CD4-positive, alpha-beta T cell (primary cell): ENCODE measurements around the gene C3orf52. TPM values are rescaled to one million over a fixed set of nuclear protein-coding genes. Genes with fewer than 3 reads are reported as not detected.

ENCODE experiments used
- ATAC-seq: fragments of 200-7000 bp; cut with Tn5 transposase; one replicate; pipeline ENCODE4 v1.10.0; 2022; ENCODE audit warnings: mild to moderate bottlenecking; ENCODE audit not compliant: poor library complexity
- CTCF ChIA-PET: fragments of 350-600 bp; sonication (Branson Sonifier 250); formaldehyde crosslinking; loops from one replicate; lab custom pipeline; 2021; ENCODE audit warnings: antibody characterized with exemption, inconsistent platforms; lab: Charles Lee
- POLR2A ChIA-PET: fragments of 350-600 bp; sonication (Branson Sonifier 250); formaldehyde crosslinking; loops from one replicate; lab custom pipeline; 2021; ENCODE audit warnings: antibody characterized with exemption, inconsistent platforms; lab: Charles Lee
- DNase-seq, 14 experiments: peaks; one replicate each; pipeline ENCODE4 v3.0.0-alpha.2; 2013 to 2020; ENCODE audit warnings: mixed read lengths in 2 of 14
- H3K27ac ChIP-seq, 2 donors: one replicate each; pipeline versions ENCODE4 v1.5.1 to v1.7.0; 2013; ENCODE audit warnings: low read length in 2 of 2, low read depth in 1 of 2, mild to moderate bottlenecking in 1 of 2
- H3K27me3 ChIP-seq, 2 experiments: 1 replicate in 1 of 2; 2 replicates in 1 of 2; pipeline versions ENCODE4 v1.6.1 to v1.7.0; 2013; ENCODE audit warnings: low read length in 2 of 2, control low read depth in 1 of 2, mild to moderate bottlenecking in 1 of 2, moderate library complexity in 1 of 2; ENCODE audit not compliant: insufficient read depth in 2 of 2, control insufficient read depth in 1 of 2
- H3K36me3 ChIP-seq: one replicate; pipeline ENCODE4 v1.6.1; 2013; ENCODE audit warnings: low read length, control low read depth; ENCODE audit not compliant: insufficient read depth
- H3K4me1 ChIP-seq: one replicate; pipeline ENCODE4 v1.6.1; 2013; ENCODE audit warnings: low read length, control low read depth; ENCODE audit not compliant: insufficient read depth
- H3K4me3 ChIP-seq: one replicate; pipeline ENCODE4 v1.5.1; 2013; ENCODE audit warnings: mild to moderate bottlenecking, low read length, moderate library complexity
- H3K9me3 ChIP-seq, 2 experiments: 1 replicate in 1 of 2; 2 replicates in 1 of 2; pipeline versions ENCODE4 v1.6.1 to v1.7.0; 2013; ENCODE audit warnings: low read length in 2 of 2, mild to moderate bottlenecking in 2 of 2, control low read depth in 1 of 2, moderate library complexity in 1 of 2; ENCODE audit not compliant: control insufficient read depth in 1 of 2, insufficient read depth in 1 of 2
- H3K27ac Mint-ChIP-seq: one replicate; pipeline ENCODE4 v1.8.0; 2020; ENCODE audit warnings: mixed read lengths
- H3K27me3 Mint-ChIP-seq: one replicate; pipeline ENCODE4 v1.8.0; 2021; ENCODE audit warnings: mixed read lengths
- H3K36me3 Mint-ChIP-seq: one replicate; pipeline ENCODE4 v1.8.0; 2021; ENCODE audit warnings: low read depth, mixed read lengths
- H3K4me1 Mint-ChIP-seq: one replicate; pipeline ENCODE4 v1.8.0; 2021; ENCODE audit warnings: low read depth, mixed read lengths
- H3K4me3 Mint-ChIP-seq: one replicate; pipeline ENCODE4 v1.8.0; 2020; ENCODE audit warnings: mild to moderate bottlenecking, mixed read lengths
- H3K9me3 Mint-ChIP-seq: one replicate; pipeline ENCODE4 v1.8.0; 2020; ENCODE audit warnings: mixed read lengths
- intact Hi-C, 2 experiments: fragments of 100-400 bp; cut with DNase I in 1 of 2; cut with micrococcal nuclease in 1 of 2; formaldehyde crosslinking; loops; one replicate each; pipeline versions ENCODE4 v1.15.1 to v1.9.0; 2023 to 2025; cut with DNase I, micrococcal nuclease
- total RNA-seq, 174 experiments: library from RNA in 2 of 174; stranded (reverse) in 2 of 174; gene quantifications; one replicate each; pipeline ENCODE4 v1.2.3 and lab custom pipeline; 2021 to 2026
- TF ChIP-seq, protein P1 (sequence below): fragments of 200-600 bp; IDR thresholded peaks from one replicate; pipeline ENCODE4 v1.8.0; 2022; ENCODE audit warnings: antibody characterized with exemption, mild to moderate bottlenecking

Gene C3orf52
- total RNA-seq, 2 experiments from 2014 or later = 1.6 to 2.7 TPM

DNA sequence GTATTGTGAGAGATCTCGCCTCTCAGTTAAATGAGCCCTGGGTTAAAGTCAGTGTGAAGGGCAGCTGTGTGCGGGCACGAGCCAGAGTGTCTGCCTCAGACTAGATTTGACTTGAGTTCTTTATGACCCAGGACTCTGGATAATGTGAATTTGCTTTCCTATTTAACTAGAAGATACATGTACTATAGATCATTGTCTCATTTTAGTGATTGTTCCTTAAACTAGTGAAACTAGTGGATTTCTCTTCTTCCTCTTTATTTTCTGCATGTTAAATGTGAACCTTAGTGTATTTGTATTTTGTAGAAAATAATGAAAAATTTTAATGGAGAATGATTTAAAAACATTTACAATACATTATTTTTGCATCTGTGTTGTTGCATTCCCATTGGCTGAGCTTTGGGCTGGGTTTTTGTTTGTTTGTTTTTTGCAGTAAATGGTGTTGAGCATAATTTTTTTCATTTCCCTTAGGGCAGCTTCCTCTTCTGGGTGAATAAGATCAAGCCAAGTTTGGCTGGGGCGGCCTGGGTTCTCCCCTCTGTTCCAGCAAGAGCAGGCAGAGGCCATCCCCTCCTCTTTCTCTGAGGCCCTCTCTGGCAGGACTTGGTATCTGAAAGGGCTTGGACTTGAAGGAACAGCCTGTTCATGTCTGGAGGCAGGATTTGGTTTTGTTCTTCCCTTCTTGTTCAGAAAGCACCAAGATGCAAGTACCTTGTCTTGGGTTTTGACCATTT, 31.8 kb downstream of the C3orf52 start:
- ChIA-PET CTCF (no interaction called here), POLR2A (interaction anchor here (0.6 to 1.0 kb wide), 2 partner anchors 25 to 50 kb away, joined by 4 read pairs; no protein-coding TSS in a partner anchor)
- peaks cover 64% of the 10 kb centered on the region for H3K4me1 Mint-ChIP-seq
- no peak overlapping the region for H3K27ac ChIP-seq
- no peaks in the 10 kb centered on the region for H3K9me3 Mint-ChIP-seq
- DNase-seq (peak in 2 of 14 experiments; percentile 46 to 47), ATAC-seq (no peak)
- TF ChIP-seq, protein P1, sequence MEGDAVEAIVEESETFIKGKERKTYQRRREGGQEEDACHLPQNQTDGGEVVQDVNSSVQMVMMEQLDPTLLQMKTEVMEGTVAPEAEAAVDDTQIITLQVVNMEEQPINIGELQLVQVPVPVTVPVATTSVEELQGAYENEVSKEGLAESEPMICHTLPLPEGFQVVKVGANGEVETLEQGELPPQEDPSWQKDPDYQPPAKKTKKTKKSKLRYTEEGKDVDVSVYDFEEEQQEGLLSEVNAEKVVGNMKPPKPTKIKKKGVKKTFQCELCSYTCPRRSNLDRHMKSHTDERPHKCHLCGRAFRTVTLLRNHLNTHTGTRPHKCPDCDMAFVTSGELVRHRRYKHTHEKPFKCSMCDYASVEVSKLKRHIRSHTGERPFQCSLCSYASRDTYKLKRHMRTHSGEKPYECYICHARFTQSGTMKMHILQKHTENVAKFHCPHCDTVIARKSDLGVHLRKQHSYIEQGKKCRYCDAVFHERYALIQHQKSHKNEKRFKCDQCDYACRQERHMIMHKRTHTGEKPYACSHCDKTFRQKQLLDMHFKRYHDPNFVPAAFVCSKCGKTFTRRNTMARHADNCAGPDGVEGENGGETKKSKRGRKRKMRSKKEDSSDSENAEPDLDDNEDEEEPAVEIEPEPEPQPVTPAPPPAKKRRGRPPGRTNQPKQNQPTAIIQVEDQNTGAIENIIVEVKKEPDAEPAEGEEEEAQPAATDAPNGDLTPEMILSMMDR = no peak
- intact Hi-C loops = no loop called here
- no peak overlapping the region for H3K4me3 Mint-ChIP-seq
- no peaks in the 10 kb centered on the region for H3K27me3 ChIP-seq
- peaks cover 27% of the 10 kb centered on the region for H3K36me3 Mint-ChIP-seq
- no peaks in the 10 kb centered on the region for H3K9me3 ChIP-seq
- no peaks in the 10 kb centered on the region for H3K27me3 Mint-ChIP-seq
- H3K4me1 ChIP-seq = peaks cover 10% of the 10 kb centered on the region
- peak overlapping the region; percentile 7 for H3K27ac Mint-ChIP-seq
- H3K4me3 ChIP-seq = no peak overlapping the region
- H3K36me3 ChIP-seq = peaks cover 4% of the 10 kb centered on the region

DNA sequence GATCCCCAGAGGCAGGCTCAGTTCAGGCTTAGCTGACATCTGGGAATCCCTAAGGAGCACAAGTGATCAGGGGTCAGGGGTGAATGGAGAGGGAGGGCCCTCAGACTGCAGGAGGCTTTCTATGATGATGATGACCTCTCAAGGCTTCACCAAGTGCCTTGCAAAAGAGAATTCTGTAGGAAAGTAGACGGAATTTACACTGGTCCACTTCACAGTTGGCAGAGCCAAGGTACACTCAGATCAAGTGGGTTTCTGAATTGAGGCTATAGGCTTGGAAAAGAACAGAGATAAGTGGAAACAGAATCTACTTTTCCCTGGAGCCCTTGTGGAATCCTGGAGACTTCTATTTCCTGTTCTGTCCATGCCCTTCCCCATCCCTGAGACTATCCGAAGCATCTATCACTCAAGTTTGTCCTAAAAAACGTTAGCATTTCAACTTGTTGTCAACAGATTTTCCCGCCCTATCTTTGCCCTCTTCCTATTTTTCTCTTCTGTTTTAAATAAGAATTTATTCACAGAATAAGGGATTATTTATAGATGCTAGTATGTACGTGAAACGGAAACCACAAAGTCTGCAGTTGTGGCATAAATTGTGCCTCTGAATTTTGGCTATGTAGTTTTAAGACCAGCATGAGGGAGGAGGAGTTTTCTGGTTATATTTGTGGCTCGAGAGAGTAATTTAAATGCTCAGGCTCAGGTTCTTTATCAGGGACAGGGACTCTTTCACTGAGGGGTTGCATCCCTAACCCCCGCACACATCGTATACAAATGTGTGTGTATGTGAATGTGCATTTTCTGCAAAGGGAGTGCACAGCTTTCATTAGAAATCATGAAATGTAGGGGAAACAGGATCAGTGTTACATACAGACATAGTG, 34.0 kb downstream of the C3orf52 start:
- ChIA-PET POLR2A (interaction anchor here (1.3 to 1.5 kb wide), 2 partner anchors 9 kb away, joined by 5 read pairs; no protein-coding TSS in a partner anchor), CTCF (interaction anchor here (0.6 kb wide), 1 partner anchor 16 kb away, joined by 3 read pairs; no protein-coding TSS in a partner anchor)
- H3K9me3 Mint-ChIP-seq = no peaks in the 10 kb centered on the region

More for the DNA sequence above, 34.0 kb downstream of the C3orf52 start:
- intact Hi-C loops = loop anchor here in 1 of 2 experiments (5.0 kb wide), 1 partner anchor 182 kb away; no protein-coding TSS in a partner anchor
- Mint-ChIP-seq H3K27ac (peak overlapping the region; percentile 32), H3K27me3 (no peaks in the 10 kb centered on the region), H3K4me1 (peaks cover 70% of the 10 kb centered on the region), H3K36me3 (peaks cover 45% of the 10 kb centered on the region), H3K4me3 (peak overlapping the region; percentile 66)
- H3K27ac ChIP-seq = no peak overlapping the region
- H3K4me3 ChIP-seq = no peak overlapping the region
- H3K9me3 ChIP-seq = no peaks in the 10 kb centered on the region
- ATAC-seq = peak; percentile 82
- DNase-seq = peak in 3 of 14 experiments; percentile 45 to 55 (median 49)
- peaks cover 24% of the 10 kb centered on the region for H3K36me3 ChIP-seq
- no peaks in the 10 kb centered on the region for H3K27me3 ChIP-seq
- peaks cover 10% of the 10 kb centered on the region for H3K4me1 ChIP-seq
- TF ChIP-seq, protein P1 = no peak
